Measurements from ENCODE around the gene CYLD. TPM values are rescaled to one million over a fixed set of nuclear protein-coding genes. Genes with fewer than 3 reads are reported as not detected.

The CYLD gene
- total and polyA plus RNA-seq, 7 donors, result 7.9 to 45.3 (median 29.6) TPM

DNA sequence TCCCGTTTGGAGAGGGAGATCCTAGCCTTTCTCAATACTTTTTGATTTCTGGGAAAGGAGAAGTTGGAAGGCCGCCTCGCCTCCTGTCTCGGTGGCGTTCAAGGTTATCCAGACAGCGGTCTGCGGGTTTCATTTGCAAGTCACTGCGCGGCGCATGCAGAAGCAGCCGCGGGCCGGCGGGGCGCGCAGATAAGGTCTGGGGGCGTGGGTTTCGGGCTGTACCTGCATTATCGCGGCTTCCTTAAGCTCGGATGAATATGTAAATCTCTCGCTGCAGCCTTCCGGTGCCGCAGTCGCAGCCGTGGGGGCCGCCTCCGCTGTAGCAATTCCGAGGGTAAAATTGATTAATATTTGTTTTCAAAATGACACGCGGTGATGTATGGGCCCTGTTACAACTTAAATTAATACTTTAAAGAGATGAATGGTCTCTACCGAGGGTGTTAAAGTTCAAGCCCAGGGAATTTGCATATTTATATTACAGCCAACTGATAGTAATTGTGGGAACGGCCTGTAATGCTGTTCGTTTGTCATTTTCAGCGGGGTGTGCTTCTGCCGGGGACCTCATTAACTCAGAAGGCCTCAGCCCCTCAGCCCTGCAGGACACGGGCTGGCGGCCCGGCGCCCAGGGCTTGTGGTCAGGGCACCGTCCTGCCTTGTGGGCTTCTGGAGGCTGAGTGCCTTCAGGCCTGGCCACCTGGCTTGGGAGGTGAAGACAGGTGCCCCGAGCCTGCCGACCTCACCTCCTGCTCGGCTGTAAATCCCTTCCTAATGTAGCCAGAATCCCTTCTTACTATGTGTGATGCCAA is 99.4 kb downstream of the CYLD start:
- Histone ChIP-seq H3K4me1 (no peaks in the 10 kb centered on the region), H3K27me3 (peaks cover 0 to 25% (median 7%) of the 10 kb centered on the region in 3 donors), H3K9me3 (no peaks in the 10 kb centered on the region), H3K36me3 (no peaks in the 10 kb centered on the region), H3K27ac (no peak overlapping the region), H3K4me3 (no peak overlapping the region)
- no peak for TF ChIP-seq POLR2AphosphoS5 (IDR thresholded peaks at IDR 0.05)
- TF ChIP-seq CTCF (IDR thresholded peaks at IDR 0.05), result no peak
- TF ChIP-seq POLR2A (IDR thresholded peaks at IDR 0.05), result no peak
- TF ChIP-seq EP300 (IDR thresholded peaks at IDR 0.05), result no peak
- 13 to 14% methylated on average over 44 of the region's 44 CpGs for WGBS, 2 donors
- DNase-seq, result no peak
- intact Hi-C loops (cut with DNase I), result no loop called here

DNA sequence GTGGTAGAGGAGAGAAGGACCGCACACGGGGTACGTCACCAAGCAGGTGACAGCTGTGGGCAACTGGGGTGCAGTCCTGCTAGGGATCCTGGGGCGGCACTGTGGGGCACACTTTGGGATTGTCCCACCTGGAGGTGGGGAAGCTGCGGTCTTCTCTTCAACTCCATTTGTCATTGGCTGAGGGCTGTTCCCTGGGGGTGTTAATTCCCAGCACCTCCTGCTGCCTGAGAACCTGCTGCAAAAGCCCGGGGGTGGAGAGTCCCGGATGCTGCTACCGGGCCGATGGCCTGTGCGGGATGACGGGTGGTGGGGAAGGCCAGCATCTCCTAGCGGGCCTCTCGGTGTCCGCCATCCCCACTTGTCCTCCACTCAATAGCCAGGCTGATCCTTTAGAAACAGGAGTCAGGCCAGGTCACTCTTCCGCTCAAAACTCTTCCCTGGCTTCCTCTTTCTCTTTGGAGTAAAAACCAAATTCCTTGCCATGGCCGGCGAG is 100.2 kb downstream of the CYLD start:
- DNase-seq, result no peak
- Histone ChIP-seq H3K27me3 (peaks cover 0 to 25% (median 7%) of the 10 kb centered on the region in 3 donors), H3K9me3 (no peaks in the 10 kb centered on the region), H3K27ac (no peak overlapping the region), H3K4me3 (no peak overlapping the region), H3K36me3 (no peaks in the 10 kb centered on the region), H3K4me1 (no peaks in the 10 kb centered on the region)
- intact Hi-C loops (cut with DNase I), result no loop called here
- no peak for TF ChIP-seq CTCF (IDR thresholded peaks at IDR 0.05)
- no peak for TF ChIP-seq POLR2AphosphoS5 (IDR thresholded peaks at IDR 0.05)
- TF ChIP-seq POLR2A (IDR thresholded peaks at IDR 0.05), result no peak
- TF ChIP-seq EP300 (IDR thresholded peaks at IDR 0.05), result no peak
- WGBS, 2 donors, result 92 to 93% methylated on average over 17 of the region's 17 CpGs

DNA sequence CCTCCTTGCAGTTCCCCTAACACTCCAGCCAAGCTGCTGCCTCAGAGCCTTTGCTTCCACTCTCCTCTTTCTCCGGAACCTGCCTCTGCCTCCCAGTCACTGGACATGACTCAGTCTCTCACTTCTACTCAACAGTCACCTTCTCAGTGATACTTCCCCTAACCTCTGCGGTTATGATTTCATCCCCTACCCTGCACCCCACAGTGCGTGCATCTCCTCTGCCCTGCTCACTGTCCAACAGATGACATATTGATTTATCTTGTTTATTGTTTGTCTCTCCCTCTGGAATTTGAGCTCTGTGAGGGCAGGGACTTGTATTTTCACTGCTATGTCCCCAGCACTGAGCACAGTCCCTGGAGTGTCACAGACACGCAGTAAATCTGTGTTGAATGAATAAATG is 100.7 kb downstream of the CYLD start:
- TF ChIP-seq POLR2AphosphoS5 (IDR thresholded peaks at IDR 0.05) (no peak), EP300 (IDR thresholded peaks at IDR 0.05) (no peak), POLR2A (IDR thresholded peaks at IDR 0.05) (no peak), CTCF (IDR thresholded peaks at IDR 0.05) (no peak)
- intact Hi-C loops (cut with DNase I), result no loop called here
- peaks cover 0 to 25% (median 7%) of the 10 kb centered on the region in 3 donors for H3K27me3 ChIP-seq
- no peak overlapping the region for H3K4me3 ChIP-seq
- no peak overlapping the region for H3K27ac ChIP-seq
- WGBS, 2 donors, result 79 to 84% methylated on average over 4 of the region's 4 CpGs
- no peaks in the 10 kb centered on the region for H3K4me1 ChIP-seq
- H3K9me3 ChIP-seq, result no peaks in the 10 kb centered on the region
- DNase-seq, result no peak
- no peaks in the 10 kb centered on the region for H3K36me3 ChIP-seq

DNA sequence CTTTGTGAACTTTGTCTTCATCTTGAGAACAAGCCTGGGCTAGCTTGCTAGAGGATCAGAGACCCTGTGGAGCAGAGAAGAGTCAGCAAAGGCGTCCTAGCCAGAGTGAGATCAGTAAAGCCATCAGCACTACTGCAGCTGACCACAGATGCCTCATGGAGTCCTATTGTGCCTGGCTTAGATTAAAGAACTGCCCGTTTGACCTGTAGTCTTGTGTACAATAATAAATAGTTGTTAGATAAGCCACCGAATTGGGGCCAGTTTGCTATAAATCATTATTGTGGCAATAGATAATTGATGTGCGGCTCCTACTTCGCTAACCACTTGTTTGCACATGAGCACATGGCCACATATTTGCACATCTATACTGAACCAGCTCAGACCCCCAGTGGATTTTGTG is 103.0 kb downstream of the CYLD start:
- intact Hi-C loops (cut with DNase I), result no loop called here
- H3K27ac ChIP-seq, result no peak overlapping the region
- no peak for TF ChIP-seq POLR2AphosphoS5 (IDR thresholded peaks at IDR 0.05)
- H3K4me3 ChIP-seq, result no peak overlapping the region
- no peaks in the 10 kb centered on the region for H3K36me3 ChIP-seq
- H3K4me1 ChIP-seq, result no peaks in the 10 kb centered on the region
- peaks cover 0 to 20% (median 7%) of the 10 kb centered on the region in 3 donors for H3K27me3 ChIP-seq
- 26 to 59% methylated on average over 5 of the region's 5 CpGs for WGBS, 2 donors
- DNase-seq, result no peak
- no peaks in the 10 kb centered on the region for H3K9me3 ChIP-seq

DNA sequence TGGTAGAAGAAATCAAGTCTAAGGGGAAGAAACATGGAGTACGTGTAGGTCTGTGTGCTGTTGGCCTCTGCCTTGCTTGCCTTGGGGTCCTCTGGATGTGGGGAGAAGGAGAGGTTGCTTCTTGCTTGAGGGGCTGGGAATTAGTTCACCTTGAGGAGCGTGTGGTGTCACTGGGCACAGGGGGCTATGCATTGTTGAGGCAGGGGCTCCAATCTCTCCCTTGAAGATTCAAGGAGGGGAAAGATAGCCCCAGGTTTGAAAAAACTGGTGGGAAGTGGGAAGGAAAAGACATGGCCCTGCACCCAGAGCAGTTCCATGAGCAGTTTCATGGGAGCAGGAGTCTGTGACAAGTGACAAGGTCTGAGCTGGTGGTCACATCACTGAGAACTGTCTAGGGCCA is 103.4 kb downstream of the CYLD start:
- TF ChIP-seq POLR2AphosphoS5 (IDR thresholded peaks at IDR 0.05), result no peak
- no peak for TF ChIP-seq EP300 (IDR thresholded peaks at IDR 0.05)
- no peak for TF ChIP-seq CTCF (IDR thresholded peaks at IDR 0.05)

More for the DNA sequence above, 103.4 kb downstream of the CYLD start:
- intact Hi-C loops (cut with DNase I), result no loop called here
- H3K27ac ChIP-seq, result no peak overlapping the region
- H3K27me3 ChIP-seq, result peaks cover 0 to 16% (median 7%) of the 10 kb centered on the region in 3 donors
- H3K4me3 ChIP-seq, result no peak overlapping the region
- no peak for DNase-seq
- H3K9me3 ChIP-seq, result no peaks in the 10 kb centered on the region
- no peaks in the 10 kb centered on the region for H3K36me3 ChIP-seq
- 70 to 85% methylated on average over 2 of the region's 2 CpGs for WGBS, 2 donors
- H3K4me1 ChIP-seq, result no peaks in the 10 kb centered on the region

All from sigmoid colon (tissue), 7 donors.